ENCODE results near the gene TAS2R43.

DNA sequence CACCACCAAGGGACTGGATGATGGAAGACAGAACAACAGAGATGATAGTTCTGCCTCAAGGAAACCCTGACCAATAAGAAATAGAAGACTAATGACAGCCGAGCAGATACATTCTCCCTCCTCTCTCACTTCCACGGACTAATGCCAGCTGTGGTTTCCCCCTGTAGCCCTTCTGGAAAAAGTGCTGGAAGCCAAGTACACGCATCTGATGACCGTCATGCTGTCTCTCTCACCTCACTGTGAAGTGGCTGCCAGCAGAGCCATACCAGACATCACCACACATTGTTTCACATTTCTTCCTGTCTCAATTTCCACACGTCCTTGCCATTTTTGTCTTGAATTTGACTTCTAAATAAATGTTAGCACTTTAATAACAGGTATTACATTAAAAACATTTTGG is 2.9 kb downstream of the TAS2R43 start:
- TF ChIP-seq, protein P1, sequence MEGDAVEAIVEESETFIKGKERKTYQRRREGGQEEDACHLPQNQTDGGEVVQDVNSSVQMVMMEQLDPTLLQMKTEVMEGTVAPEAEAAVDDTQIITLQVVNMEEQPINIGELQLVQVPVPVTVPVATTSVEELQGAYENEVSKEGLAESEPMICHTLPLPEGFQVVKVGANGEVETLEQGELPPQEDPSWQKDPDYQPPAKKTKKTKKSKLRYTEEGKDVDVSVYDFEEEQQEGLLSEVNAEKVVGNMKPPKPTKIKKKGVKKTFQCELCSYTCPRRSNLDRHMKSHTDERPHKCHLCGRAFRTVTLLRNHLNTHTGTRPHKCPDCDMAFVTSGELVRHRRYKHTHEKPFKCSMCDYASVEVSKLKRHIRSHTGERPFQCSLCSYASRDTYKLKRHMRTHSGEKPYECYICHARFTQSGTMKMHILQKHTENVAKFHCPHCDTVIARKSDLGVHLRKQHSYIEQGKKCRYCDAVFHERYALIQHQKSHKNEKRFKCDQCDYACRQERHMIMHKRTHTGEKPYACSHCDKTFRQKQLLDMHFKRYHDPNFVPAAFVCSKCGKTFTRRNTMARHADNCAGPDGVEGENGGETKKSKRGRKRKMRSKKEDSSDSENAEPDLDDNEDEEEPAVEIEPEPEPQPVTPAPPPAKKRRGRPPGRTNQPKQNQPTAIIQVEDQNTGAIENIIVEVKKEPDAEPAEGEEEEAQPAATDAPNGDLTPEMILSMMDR (conservative IDR thresholded peaks at IDR 0.05; ENCODE audit: low read depth, low read length), result no peak
- no peak for TF ChIP-seq RAD21 (IDR thresholded peaks at IDR 0.05; ENCODE audit: low read length)
- no peak for TF ChIP-seq MAZ (IDR thresholded peaks at IDR 0.05; ENCODE audit: borderline replicate concordance, low read depth, low read length)
- TF ChIP-seq SMC3 (IDR thresholded peaks at IDR 0.05; ENCODE audit: low read depth, low read length), result no peak
- TF ChIP-seq POLR2A (IDR thresholded peaks at IDR 0.05; ENCODE audit: low read depth, low read length), result no peak
- no peak for TF ChIP-seq BHLHE40 (IDR thresholded peaks at IDR 0.05; ENCODE audit: low read depth, low read length)

Measured in IMR-90 (cell line).